ENCODE results near the gene CRIP1.

- TF ChIP-seq, protein P1, sequence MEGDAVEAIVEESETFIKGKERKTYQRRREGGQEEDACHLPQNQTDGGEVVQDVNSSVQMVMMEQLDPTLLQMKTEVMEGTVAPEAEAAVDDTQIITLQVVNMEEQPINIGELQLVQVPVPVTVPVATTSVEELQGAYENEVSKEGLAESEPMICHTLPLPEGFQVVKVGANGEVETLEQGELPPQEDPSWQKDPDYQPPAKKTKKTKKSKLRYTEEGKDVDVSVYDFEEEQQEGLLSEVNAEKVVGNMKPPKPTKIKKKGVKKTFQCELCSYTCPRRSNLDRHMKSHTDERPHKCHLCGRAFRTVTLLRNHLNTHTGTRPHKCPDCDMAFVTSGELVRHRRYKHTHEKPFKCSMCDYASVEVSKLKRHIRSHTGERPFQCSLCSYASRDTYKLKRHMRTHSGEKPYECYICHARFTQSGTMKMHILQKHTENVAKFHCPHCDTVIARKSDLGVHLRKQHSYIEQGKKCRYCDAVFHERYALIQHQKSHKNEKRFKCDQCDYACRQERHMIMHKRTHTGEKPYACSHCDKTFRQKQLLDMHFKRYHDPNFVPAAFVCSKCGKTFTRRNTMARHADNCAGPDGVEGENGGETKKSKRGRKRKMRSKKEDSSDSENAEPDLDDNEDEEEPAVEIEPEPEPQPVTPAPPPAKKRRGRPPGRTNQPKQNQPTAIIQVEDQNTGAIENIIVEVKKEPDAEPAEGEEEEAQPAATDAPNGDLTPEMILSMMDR (optimal IDR thresholded peaks at IDR 0.05 in 1 of 3, IDR thresholded peaks at IDR 0.05 in 1 of 3, conservative IDR thresholded peaks at IDR 0.05 in 1 of 3; ENCODE audit: extremely low read depth in 1 of 3, insufficient read depth in 2 of 3, low read length in 3 of 3) = no peak
- TF ChIP-seq EZH2 (IDR thresholded peaks at IDR 0.05; ENCODE audit: low read length) = no peak
Measured at GRCh38 chr14:105536691-105537579, 50.2 kb downstream of the CRIP1 start.

Data from keratinocyte (primary cell).